ENCODE measurements around the gene POM121.
"Not testable (repeated sequence)": the region's sequence is repeated elsewhere in the genome, so short reads cannot be mapped to it uniquely, and the experiment has no call there.

The POM121 gene

DNA sequence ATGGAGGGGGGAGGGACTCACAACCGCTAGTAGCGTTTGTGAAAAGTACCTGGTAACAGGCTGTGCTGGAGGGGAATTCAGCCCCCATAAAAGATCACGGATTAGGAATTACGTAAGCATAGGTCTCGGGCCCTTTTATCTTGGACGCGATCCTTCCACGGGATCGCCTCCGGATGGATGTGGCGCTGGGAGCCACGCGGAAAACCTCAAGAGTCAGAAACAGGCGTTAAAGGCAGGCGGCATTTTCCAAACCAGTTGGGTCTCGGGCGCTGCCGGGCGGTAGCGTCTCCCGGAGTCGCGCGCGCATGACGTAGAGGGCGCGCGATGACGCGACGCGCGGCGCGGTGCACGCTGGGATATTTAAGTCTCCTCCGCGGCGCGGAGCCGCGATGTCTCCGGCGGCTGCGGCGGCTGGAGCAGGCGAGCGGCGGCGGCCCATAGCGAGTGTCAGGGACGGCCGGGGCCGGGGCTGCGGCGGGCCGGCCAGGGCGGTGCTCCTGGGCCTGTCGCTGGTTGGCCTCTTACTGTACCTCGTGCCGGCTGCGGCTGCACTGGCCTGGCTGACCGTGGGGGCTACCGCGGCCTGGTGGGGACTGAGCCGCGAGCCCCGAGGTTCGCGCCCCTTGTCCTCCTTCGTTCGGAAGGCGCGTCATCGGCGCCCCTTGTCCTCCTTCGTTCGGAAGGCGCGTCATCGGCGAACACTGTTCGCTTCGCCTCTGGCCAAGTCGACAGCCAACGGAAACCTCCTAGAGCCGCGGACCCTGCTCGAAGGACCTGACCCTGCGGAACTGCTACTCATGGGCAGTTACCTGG is at the start of gene POM121:
TSS of gene POM121 (plus strand) at position 363 of the 813 bp plus-strand sequence. CDS start at position 390, 27 bp downstream.
- peak; percentile 88 for DNase-seq

GRCh38 chr7:72879079-72879736 is 45.7 kb upstream of the POM121 start:
- DNase-seq, result peak; percentile 87

GRCh38 chr7:72879737-72880215 is 45.1 kb upstream of the POM121 start:
- peak; percentile 39 for DNase-seq

DNA sequence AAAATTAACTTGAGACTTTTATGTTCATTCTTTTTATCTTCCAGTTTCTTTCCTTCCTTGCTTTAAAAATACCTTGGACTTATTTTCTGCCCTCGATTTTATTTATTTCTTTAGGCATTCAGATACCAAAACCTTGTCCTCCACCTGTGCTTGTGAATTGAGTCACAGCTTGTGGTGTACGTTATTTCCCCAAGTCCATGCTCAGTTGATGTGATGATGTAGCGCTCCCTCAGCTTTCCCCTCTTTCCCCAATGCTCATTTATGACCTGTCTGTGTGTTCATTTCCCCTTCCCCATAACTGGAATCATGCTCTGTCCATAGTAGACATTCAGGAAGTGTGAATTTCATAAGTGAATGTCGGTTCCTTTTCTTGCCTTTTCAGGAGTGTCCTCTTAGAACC is 33.1 kb upstream of the POM121 start:
- DNase-seq, result not testable (repeated sequence)

GRCh38 chr7:72904740-72905139 is 20.2 kb upstream of the POM121 start:
- not testable (repeated sequence) for DNase-seq

DNA sequence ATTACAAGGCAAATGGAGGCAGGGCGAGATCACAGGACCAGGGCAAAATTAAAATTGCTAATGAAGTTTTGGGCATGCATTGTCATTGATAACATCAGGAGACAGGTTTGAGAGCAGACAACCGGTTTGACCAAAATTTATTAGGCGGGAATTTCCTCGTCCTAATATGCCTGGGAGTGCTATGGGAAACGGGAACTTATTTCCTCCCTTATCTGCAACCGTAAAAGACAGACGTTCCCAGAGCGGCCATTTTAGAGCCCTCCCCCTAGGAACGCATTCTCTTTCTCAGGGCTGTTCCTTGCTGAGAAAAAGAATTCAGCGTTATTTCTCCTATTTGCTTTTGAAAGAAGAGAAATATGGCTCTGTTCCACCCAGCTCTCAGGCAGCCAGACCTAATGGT is 16.5 kb upstream of the POM121 start:
- not testable (repeated sequence) for DNase-seq

DNA sequence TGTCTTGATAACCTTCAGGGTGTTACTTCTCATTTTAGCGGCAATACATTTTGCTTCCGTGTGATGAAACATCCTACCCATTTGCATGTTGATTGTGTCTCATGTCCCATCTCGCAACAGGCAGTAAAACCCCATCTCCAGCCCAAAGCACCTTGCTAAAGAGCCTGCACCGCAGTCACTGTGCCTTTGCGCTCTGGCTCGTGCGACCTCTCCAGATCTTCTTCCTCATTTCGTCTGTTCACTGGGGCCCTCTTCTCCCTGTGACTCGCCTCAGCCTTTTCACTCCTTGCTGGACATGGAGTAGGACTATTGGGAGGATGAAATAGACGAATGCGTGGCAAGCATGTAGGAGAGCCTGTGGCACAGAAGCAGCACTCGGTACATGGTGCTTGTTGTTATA is 13.5 kb upstream of the POM121 start:
- DNase-seq, result not testable (repeated sequence)

DNA sequence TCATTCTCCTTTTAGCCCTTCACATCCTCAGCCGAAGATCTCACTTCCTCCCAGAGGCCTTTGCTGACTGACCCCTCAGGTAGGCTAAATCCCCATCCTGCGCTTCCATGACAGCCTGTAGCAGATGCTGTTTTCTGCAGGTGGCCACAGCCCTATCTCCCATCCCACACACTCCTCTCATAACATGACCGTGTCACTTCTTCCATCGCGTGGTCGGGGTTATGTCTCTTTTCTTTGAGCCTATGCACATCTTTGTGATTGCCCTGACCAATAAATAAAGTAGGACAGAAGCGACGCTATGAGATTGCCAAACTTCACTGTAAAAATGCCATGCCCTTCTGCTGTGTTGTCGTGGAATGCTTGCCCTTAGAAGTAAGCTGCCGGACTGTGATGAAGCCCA is 11.1 kb upstream of the POM121 start:
- DNase-seq, result not testable (repeated sequence)

GRCh38 chr7:72914756-72915525 is 10.0 kb upstream of the POM121 start:
- DNase-seq, result not testable (repeated sequence)

DNA sequence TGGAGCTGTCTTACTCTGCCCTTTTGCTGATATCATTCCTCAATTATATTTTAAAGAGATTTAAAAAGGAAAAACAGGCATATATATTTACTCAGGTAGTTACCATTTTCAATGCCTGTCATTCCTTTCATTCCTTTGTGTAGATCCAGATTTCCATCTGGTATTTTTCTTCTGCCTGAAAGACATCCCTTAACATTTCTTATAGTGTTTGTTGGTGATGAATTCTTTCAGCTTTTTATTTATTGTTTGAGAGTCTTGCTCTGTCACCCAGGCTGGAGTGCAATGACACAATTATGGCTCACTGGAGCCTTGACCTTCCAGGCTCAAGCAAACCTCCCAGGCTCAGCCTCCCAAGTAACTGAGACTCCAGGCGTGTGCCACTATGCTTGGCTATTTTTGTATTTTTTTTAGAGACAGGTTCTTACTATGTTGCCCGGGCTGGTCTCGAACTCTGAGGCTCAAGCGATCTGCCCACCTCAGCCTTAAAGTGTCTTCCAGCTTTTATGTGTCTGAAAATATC is 5.6 kb upstream of the POM121 start:
- DNase-seq, result no peak

GRCh38 chr7:72924386-72924732 is 536 bp upstream of the POM121 start:
- no peak for DNase-seq

DNA sequence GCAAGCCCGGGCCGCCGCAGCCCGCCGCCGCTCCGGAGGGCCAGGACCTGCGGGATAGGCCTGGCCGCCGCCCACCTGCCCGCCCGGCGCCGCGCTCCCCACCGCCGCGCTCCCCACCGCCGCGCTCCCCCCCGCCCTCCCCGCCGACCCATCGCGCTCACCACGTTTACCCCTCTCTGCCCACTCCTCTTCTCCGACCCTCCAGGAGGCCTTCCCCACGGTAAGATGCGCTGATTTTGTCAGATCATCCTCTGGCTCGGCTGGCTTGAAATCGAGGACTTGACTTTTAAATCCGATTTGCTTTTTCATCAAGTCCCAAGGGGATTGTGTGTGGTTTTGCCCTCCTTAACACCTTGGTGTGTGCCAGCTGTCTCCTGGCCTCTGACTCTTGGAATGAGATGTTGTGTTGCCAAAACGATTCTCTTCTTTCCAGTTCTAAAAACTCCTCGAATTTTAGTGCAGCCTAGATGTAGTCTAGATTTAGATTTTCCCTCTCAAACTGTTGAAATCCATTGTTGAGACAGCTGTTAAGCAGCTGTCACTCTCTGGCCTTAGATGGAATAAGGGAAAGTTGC is 738 bp downstream of the POM121 start:
- DNase-seq, result no peak

GRCh38 chr7:72927791-72928190 is 2.9 kb downstream of the POM121 start:
- not testable (repeated sequence) for DNase-seq

- not testable (repeated sequence) for DNase-seq
Observed at GRCh38 chr7:72928216-72928615, 3.3 kb downstream of the POM121 start.

GRCh38 chr7:72942022-72942705 is 17.3 kb downstream of the POM121 start:
- DNase-seq, result not testable (repeated sequence)

- DNase-seq, result not testable (repeated sequence)
Observed at GRCh38 chr7:72942956-72943355, 18.1 kb downstream of the POM121 start.

- not testable (repeated sequence) for DNase-seq
Observed at GRCh38 chr7:72944937-72945336, 20.0 kb downstream of the POM121 start.

DNA sequence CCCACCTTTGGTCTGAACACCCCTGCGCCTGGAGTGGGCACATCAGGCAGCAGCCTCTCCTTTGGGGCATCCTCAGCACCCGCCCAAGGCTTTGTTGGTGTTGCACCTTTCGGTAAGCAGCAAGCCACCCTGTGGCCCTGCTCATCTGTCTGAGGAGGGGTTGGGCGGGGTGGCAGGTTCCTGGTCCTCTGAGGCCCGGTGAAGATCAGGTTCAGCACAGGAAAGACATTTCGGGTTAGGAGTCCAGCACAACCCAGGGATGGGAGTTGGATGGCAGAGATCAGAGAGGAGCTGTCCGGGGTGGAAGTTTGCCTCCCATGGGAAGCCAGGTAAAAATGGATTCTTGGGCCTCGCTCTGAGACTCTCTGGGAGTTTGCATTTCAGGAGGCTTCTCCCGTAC is 20.7 kb downstream of the POM121 start:
- DNase-seq, result not testable (repeated sequence)

GRCh38 chr7:72946130-72946745 is 21.3 kb downstream of the POM121 start:
- DNase-seq, result not testable (repeated sequence)

DNA sequence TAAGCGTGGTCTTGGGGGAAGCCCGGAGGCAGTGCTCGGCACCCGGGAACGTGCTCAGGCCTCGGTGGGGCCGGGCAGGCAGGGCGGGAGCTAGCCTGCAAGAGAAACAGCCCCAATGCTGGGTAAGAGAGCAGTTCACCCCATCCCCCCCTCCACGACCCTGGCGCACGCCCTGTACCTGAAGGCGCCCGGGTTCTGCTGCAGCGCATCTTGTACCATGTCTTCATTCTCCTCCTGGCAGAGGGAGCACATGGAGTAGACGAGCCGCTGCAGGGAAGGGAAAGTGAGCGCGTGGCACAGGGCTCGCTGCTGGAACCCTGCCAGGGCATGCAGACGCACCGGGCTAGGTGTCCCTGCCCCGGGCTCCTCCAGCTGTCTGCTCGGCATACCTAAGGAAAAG is 23.8 kb downstream of the POM121 start:
- DNase-seq, result not testable (repeated sequence)

DNA sequence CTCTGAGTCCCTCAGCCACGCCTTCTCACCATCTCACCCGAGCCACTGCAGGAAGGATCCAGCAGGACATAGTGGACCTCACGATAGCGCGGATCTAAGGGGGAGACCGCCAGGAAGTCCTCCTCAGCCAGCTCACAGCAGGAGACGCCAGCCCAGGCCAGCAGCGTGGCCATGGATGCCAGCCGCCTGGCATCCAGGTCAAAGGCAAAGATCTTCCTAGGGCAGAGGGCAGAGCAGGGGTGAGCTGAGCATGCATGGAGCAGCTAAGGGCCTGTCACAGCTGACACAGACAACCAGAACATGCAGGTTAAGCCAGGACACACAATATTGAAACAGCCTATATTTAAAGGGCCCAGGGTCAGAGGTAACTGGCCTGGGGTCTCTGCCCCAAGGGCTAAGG is 24.4 kb downstream of the POM121 start:
- not testable (repeated sequence) for DNase-seq

- DNase-seq, result peak; percentile 48
Observed at GRCh38 chr7:72949686-72950085, 24.8 kb downstream of the POM121 start.
